Activated B cell treated with CpG ODN at 0.5 μM for 24 hours (primary cell): ENCODE data around the gene PDLIM7. TPM values are rescaled to one million over a fixed set of nuclear protein-coding genes. Genes with fewer than 3 reads are reported as not detected.

Source experiments
- ATAC-seq: fragments of 200-7000 bp; cut with Tn5 transposase; one replicate; pipeline ENCODE4 v1.10.0; 2021; ENCODE audit warnings: low read depth, mild to moderate bottlenecking, moderate library complexity
- CTCF ChIA-PET: fragments of 350-600 bp; sonication (Branson Sonifier 250); formaldehyde crosslinking; loops from one replicate; lab custom pipeline; 2021; ENCODE audit warnings: antibody characterized with exemption; lab: Charles Lee
- POLR2A ChIA-PET: fragments of 350-600 bp; sonication (Branson Sonifier 250); formaldehyde crosslinking; loops from one replicate; lab custom pipeline; 2021; ENCODE audit warnings: antibody characterized with exemption; lab: Charles Lee
- DNase-seq: peaks from one replicate; pipeline ENCODE4 v3.0.0; 2022
- H3K27ac Mint-ChIP-seq: one replicate; pipeline ENCODE4 v1.8.0; 2020; ENCODE audit warnings: mixed read lengths
- H3K27me3 Mint-ChIP-seq: one replicate; pipeline ENCODE4 v1.8.0; 2021; ENCODE audit warnings: mixed read lengths
- H3K36me3 Mint-ChIP-seq: one replicate; pipeline ENCODE4 v1.8.0; 2021; ENCODE audit warnings: low read depth, mixed read lengths
- H3K4me1 Mint-ChIP-seq: one replicate; pipeline ENCODE4 v1.8.0; 2021; ENCODE audit warnings: mixed read lengths
- H3K4me3 Mint-ChIP-seq: one replicate; pipeline ENCODE4 v1.8.0; 2020; ENCODE audit warnings: mild to moderate bottlenecking, mixed read lengths
- H3K9me3 Mint-ChIP-seq: one replicate; pipeline ENCODE4 v1.8.0; 2020; ENCODE audit warnings: mixed read lengths
- intact Hi-C: fragments of 100-400 bp; cut with micrococcal nuclease; formaldehyde crosslinking; loops from one replicate; pipeline ENCODE4 v1.15.1; 2024
- total RNA-seq: library from RNA; stranded (reverse); gene quantifications from 2 replicates; pipeline ENCODE4 v1.2.3, GENCODE V29; 2022
- TF ChIP-seq, protein P1 (sequence below): fragments of 200-600 bp; IDR thresholded peaks from one replicate; pipeline ENCODE4 v1.8.0; 2022; ENCODE audit warnings: antibody characterized with exemption, mild to moderate bottlenecking

Gene PDLIM7
- total RNA-seq, 1 donor from 2014 or later = 17.7 TPM

DNA sequence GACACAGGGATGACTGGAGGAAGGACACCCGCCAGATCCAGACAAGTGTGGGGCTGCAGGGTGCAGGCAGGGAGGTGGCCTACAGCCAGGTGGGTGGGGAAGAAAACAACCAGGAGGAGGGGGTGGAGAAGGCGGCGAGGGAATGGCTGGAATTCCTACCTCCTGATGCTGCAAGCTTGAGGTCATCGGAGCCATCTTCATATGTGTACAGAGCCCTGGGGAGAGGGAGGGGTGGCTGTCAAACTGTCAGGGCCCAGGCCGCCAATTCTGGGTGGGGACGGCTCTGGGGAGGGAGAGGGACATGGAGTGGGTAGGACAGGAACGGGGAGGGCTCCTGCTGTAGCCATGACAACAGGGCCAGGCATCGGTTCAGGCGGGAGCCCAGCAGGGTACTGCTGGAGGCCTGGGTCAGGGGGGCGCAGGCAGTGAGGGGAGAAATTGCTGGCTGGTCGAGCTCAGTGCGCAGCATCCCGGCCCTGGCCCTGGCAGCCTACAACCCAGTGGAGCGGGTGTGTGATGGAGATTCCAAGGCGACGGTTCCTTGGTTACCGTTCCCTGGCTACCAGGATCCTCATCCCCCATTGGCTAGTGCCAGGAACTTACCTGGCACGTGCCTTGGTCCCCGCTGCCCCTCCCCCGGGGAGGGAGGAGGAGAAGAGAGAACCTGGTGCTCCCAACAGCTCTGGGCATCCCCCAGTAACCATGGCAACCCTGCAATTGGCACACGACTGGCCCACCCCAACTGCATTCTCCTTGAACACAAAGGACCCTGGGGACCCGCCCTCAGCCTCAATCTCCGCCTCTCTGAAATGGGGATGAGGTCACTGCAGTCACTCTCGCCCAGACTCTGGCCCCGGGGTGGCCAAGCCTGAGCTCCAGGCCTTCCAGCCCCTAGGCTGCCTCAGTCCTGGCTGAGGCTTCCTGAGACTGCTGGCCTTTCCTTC lies 28.4 kb downstream of the PDLIM7 start:
- Mint-ChIP-seq H3K27me3 (peaks cover under 1% of the 10 kb centered on the region), H3K4me1 (peaks cover 2% of the 10 kb centered on the region), H3K36me3 (no peaks in the 10 kb centered on the region), H3K9me3 (peaks cover 2% of the 10 kb centered on the region), H3K27ac (no peak overlapping the region), H3K4me3 (no peak overlapping the region)
- no peak for ATAC-seq
- intact Hi-C loops = no loop called here
- POLR2A ChIA-PET = interaction anchor here (0.6 kb wide), 1 partner anchor 37 kb away, joined by 3 read pairs; no protein-coding TSS in a partner anchor
- TF ChIP-seq, protein P1, sequence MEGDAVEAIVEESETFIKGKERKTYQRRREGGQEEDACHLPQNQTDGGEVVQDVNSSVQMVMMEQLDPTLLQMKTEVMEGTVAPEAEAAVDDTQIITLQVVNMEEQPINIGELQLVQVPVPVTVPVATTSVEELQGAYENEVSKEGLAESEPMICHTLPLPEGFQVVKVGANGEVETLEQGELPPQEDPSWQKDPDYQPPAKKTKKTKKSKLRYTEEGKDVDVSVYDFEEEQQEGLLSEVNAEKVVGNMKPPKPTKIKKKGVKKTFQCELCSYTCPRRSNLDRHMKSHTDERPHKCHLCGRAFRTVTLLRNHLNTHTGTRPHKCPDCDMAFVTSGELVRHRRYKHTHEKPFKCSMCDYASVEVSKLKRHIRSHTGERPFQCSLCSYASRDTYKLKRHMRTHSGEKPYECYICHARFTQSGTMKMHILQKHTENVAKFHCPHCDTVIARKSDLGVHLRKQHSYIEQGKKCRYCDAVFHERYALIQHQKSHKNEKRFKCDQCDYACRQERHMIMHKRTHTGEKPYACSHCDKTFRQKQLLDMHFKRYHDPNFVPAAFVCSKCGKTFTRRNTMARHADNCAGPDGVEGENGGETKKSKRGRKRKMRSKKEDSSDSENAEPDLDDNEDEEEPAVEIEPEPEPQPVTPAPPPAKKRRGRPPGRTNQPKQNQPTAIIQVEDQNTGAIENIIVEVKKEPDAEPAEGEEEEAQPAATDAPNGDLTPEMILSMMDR = no peak
- no peak for DNase-seq
- CTCF ChIA-PET = no interaction called here

DNA sequence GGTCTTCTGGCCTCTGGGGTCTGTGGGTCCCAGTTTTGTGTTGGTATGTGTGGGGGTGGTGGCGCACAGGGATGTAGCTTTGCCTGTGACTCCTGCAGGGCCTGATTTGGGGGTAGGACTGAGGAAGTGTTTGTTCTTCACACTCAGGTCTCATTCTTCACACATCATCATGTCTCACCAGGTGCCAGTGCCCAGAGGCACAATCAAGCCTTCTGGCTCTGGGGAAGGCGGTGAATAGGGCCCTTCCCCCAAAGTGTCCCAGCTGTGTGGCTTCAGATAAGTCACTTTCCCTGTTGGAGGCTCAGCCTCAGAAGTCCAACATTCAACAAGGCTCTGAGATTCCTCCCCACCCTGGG lies 29.1 kb downstream of the PDLIM7 start:
- no peak overlapping the region for H3K4me3 Mint-ChIP-seq
- H3K4me1 Mint-ChIP-seq = no peaks in the 10 kb centered on the region
- ATAC-seq (no peak), DNase-seq (no peak)
- no peaks in the 10 kb centered on the region for H3K27me3 Mint-ChIP-seq
- peaks cover 2% of the 10 kb centered on the region for H3K9me3 Mint-ChIP-seq
- H3K27ac Mint-ChIP-seq = no peak overlapping the region
- TF ChIP-seq, protein P1 = no peak
- H3K36me3 Mint-ChIP-seq = no peaks in the 10 kb centered on the region
- CTCF ChIA-PET = no interaction called here
- POLR2A ChIA-PET = interaction anchor here (0.6 kb wide), 1 partner anchor 36 kb away, joined by 3 read pairs; no protein-coding TSS in a partner anchor
- intact Hi-C loops = no loop called here

DNA sequence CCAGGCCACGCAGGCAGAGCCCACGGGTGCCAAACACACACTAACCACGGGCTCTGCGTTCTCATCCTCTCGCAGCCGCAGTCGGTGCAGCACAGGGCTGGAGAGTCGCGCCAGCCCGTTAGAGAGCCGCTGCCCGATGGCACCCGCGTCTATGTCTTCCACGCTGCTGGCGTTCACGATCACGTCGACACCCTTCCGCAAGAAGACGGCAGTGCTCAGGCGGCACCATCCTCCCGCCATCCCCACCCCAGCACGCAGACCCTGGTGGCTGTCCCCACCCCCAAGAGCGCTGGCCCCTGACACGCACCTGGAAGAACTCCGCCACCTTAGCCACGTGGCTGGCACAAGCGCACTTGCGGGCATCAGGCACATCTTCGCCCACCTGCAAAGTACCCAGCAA lies 30.0 kb downstream of the PDLIM7 start:
- Mint-ChIP-seq H3K4me1 (no peaks in the 10 kb centered on the region), H3K27ac (no peak overlapping the region), H3K9me3 (peaks cover 2% of the 10 kb centered on the region), H3K36me3 (no peaks in the 10 kb centered on the region), H3K4me3 (no peak overlapping the region), H3K27me3 (no peaks in the 10 kb centered on the region)
- TF ChIP-seq, protein P1 = no peak
- CTCF ChIA-PET = no interaction called here
- no peak for ATAC-seq
- POLR2A ChIA-PET = no interaction called here
- intact Hi-C loops = no loop called here
- no peak for DNase-seq

DNA sequence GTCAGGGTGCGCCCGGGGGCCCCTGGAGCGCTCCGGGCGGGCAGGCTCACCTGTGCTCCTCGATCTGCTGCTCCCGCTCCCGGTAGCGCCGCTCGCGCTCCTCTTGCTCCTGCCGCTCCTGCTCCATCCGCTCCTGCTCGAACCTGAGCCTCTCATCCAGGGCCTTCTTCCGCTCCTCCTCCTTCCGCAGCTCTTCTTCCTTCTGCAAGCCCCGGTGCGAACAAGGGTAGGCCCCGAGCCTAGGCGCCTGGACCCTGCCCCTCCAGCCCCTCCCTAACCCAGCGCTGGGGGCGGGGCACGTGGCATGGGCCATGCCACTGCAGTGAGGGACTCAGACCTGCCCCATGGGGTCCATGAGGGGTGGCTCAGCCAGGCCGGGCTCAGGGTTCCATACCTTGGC lies 30.5 kb downstream of the PDLIM7 start:
- Mint-ChIP-seq H3K27me3 (no peaks in the 10 kb centered on the region), H3K27ac (no peak overlapping the region), H3K9me3 (peaks cover 2% of the 10 kb centered on the region), H3K36me3 (no peaks in the 10 kb centered on the region), H3K4me1 (peaks cover 2% of the 10 kb centered on the region), H3K4me3 (no peak overlapping the region)
- ChIA-PET POLR2A (interaction anchor here (0.7 kb wide), 1 partner anchor 66 kb away, joined by 3 read pairs; no protein-coding TSS in a partner anchor), CTCF (no interaction called here)
- TF ChIP-seq, protein P1 = no peak
- DNase-seq = no peak
- intact Hi-C loops = no loop called here
- ATAC-seq = no peak

DNA sequence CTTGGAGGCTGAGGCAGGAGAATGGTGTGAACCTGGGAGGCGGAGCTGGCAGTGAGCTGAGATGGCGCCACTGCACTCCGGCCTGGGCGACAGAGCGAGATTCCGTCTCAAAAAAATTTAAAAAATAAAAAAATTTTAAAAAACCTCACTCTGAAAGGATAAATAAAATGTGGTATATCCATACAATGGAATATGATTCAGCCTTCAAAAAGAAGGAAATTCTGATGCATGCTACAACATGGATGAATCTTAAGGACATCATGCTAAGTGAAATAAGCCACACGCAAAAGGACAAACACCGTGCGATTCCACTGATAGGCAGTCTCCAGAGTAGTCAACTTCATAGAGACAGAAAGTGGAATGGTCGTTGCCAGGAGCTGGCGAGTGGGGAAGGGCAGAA lies 32.4 kb downstream of the PDLIM7 start:
- intact Hi-C loops = no loop called here
- Mint-ChIP-seq H3K27ac (no peak overlapping the region), H3K27me3 (no peaks in the 10 kb centered on the region), H3K4me1 (peaks cover 2% of the 10 kb centered on the region), H3K36me3 (no peaks in the 10 kb centered on the region), H3K4me3 (no peak overlapping the region), H3K9me3 (peaks cover 2% of the 10 kb centered on the region)
- CTCF ChIA-PET = no interaction called here
- no peak for ATAC-seq
- DNase-seq = no peak
- POLR2A ChIA-PET = no interaction called here
- TF ChIP-seq, protein P1 = no peak
